ENCODE data around the gene METTL16. TPM values are rescaled to one million over a fixed set of nuclear protein-coding genes. Genes with fewer than 3 reads are reported as not detected.

Gene METTL16
- total and polyA plus RNA-seq, 2 experiments from 2014 or later, result 40.1 to 80.8 TPM

- TF ChIP-seq, protein P1, sequence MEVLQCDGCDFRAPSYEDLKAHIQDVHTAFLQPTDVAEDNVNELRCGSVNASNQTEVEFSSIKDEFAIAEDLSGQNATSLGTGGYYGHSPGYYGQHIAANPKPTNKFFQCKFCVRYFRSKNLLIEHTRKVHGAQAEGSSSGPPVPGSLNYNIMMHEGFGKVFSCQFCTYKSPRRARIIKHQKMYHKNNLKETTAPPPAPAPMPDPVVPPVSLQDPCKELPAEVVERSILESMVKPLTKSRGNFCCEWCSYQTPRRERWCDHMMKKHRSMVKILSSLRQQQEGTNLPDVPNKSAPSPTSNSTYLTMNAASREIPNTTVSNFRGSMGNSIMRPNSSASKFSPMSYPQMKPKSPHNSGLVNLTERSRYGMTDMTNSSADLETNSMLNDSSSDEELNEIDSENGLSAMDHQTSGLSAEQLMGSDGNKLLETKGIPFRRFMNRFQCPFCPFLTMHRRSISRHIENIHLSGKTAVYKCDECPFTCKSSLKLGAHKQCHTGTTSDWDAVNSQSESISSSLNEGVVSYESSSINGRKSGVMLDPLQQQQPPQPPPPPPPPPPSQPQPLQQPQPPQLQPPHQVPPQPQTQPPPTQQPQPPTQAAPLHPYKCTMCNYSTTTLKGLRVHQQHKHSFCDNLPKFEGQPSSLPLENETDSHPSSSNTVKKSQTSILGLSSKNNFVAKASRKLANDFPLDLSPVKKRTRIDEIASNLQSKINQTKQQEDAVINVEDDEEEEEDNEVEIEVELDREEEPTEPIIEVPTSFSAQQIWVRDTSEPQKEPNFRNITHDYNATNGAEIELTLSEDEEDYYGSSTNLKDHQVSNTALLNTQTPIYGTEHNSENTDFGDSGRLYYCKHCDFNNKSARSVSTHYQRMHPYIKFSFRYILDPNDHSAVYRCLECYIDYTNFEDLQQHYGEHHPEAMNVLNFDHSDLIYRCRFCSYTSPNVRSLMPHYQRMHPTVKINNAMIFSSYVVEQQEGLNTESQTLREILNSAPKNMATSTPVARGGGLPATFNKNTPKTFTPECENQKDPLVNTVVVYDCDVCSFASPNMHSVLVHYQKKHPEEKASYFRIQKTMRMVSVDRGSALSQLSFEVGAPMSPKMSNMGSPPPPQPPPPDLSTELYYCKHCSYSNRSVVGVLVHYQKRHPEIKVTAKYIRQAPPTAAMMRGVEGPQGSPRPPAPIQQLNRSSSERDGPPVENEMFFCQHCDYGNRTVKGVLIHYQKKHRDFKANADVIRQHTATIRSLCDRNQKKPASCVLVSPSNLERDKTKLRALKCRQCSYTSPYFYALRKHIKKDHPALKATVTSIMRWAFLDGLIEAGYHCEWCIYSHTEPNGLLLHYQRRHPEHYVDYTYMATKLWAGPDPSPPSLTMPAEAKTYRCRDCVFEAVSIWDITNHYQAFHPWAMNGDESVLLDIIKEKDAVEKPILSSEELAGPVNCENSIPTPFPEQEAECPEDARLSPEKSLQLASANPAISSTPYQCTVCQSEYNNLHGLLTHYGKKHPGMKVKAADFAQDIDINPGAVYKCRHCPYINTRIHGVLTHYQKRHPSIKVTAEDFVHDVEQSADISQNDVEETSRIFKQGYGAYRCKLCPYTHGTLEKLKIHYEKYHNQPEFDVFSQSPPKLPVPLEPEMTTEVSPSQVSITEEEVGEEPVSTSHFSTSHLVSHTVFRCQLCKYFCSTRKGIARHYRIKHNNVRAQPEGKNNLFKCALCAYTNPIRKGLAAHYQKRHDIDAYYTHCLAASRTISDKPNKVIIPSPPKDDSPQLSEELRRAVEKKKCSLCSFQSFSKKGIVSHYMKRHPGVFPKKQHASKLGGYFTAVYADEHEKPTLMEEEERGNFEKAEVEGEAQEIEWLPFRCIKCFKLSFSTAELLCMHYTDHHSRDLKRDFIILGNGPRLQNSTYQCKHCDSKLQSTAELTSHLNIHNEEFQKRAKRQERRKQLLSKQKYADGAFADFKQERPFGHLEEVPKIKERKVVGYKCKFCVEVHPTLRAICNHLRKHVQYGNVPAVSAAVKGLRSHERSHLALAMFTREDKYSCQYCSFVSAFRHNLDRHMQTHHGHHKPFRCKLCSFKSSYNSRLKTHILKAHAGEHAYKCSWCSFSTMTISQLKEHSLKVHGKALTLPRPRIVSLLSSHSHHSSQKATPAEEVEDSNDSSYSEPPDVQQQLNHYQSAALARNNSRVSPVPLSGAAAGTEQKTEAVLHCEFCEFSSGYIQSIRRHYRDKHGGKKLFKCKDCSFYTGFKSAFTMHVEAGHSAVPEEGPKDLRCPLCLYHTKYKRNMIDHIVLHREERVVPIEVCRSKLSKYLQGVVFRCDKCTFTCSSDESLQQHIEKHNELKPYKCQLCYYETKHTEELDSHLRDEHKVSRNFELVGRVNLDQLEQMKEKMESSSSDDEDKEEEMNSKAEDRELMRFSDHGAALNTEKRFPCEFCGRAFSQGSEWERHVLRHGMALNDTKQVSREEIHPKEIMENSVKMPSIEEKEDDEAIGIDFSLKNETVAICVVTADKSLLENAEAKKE (CRISPR knock-in tag; IDR thresholded peaks at IDR 0.05), result no peak
- no peak for TF ChIP-seq STAT1 (IDR thresholded peaks at IDR 0.05; ENCODE audit: unreplicated experiment)
- no peak for TF ChIP-seq CREB1 (CRISPR knock-in tag; IDR thresholded peaks at IDR 0.05; ENCODE audit: low read depth)
- no peak for TF ChIP-seq NANOG (IDR thresholded peaks at IDR 0.05; ENCODE audit: borderline replicate concordance)
- no peak for TF ChIP-seq EZH2 (IDR thresholded peaks at IDR 0.05; ENCODE audit: low read depth, unreplicated experiment)
These were observed 75.3 kb downstream of the METTL16 start (continued) for GRCh38 chr17:2436316-2436905.

GRCh38 chr17:2435862-2436261 is 75.8 kb downstream of the METTL16 start:
- Histone ChIP-seq H3K27ac (ENCODE audit: low read depth) (peak overlapping the region; percentile 68), H3K79me2 (replicated peaks; ENCODE audit: insufficient read depth) (peaks cover 18% of the 10 kb centered on the region), H3K27me3 (ENCODE audit: insufficient read depth) (no peaks in the 10 kb centered on the region), H3K4me3 (peak overlapping the region; percentile 36), H4K20me1 (replicated peaks; ENCODE audit: insufficient read depth) (peaks cover 14% of the 10 kb centered on the region), H3K36me3 (ENCODE audit: insufficient read depth) (peaks cover 34% of the 10 kb centered on the region), H3F3A (replicated peaks; ENCODE audit: low read depth) (peaks cover 18% of the 10 kb centered on the region), H3K4me2 (peak overlapping the region; percentile 49), H3K9me2 (ENCODE audit: insufficient read depth) (no peaks in the 10 kb centered on the region), H2AFZ (no peak overlapping the region), H3K4me1 (ENCODE audit: insufficient read depth) (peaks cover 28% of the 10 kb centered on the region)
- ATAC-seq, result peak; percentile 40
- H3K4me3 Mint-ChIP-seq, result peak overlapping the region; percentile 56; the same call in 2 of the 3 replicates
- H3K36me3 Mint-ChIP-seq (ENCODE audit: low read depth), result peaks cover 65% of the 10 kb centered on the region
- peak overlapping the region; percentile 92; the same call in 1 of the 2 replicates for H3K27ac Mint-ChIP-seq
- peak; percentile 16 for DNase-seq (ENCODE audit: low spot score)
- no peaks in the 10 kb centered on the region for H3K9me3 Mint-ChIP-seq
- H3K27me3 Mint-ChIP-seq (ENCODE audit: insufficient read depth, low read depth, poor library complexity), result peaks cover 14% of the 10 kb centered on the region
- peaks cover 35% of the 10 kb centered on the region for H3K4me1 Mint-ChIP-seq
- TF ChIP-seq, protein P1 (CRISPR knock-in tag; IDR thresholded peaks at IDR 0.05), result no peak
- TF ChIP-seq EZH2phosphoT487 (IDR thresholded peaks at IDR 0.05; ENCODE audit: unreplicated experiment), result no peak
- TF ChIP-seq, protein P2, sequence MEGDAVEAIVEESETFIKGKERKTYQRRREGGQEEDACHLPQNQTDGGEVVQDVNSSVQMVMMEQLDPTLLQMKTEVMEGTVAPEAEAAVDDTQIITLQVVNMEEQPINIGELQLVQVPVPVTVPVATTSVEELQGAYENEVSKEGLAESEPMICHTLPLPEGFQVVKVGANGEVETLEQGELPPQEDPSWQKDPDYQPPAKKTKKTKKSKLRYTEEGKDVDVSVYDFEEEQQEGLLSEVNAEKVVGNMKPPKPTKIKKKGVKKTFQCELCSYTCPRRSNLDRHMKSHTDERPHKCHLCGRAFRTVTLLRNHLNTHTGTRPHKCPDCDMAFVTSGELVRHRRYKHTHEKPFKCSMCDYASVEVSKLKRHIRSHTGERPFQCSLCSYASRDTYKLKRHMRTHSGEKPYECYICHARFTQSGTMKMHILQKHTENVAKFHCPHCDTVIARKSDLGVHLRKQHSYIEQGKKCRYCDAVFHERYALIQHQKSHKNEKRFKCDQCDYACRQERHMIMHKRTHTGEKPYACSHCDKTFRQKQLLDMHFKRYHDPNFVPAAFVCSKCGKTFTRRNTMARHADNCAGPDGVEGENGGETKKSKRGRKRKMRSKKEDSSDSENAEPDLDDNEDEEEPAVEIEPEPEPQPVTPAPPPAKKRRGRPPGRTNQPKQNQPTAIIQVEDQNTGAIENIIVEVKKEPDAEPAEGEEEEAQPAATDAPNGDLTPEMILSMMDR (conservative IDR thresholded peaks at IDR 0.05; ENCODE audit: low read depth in 2 of 2), result no peak
- TF ChIP-seq STAT1 (IDR thresholded peaks at IDR 0.05; ENCODE audit: unreplicated experiment), result no peak

Data from GM23338 (cell line).